ENCODE data around the gene IQSEC3.
A peak's percentile ranks its signal among the peaks of the same experiment; 100 is the strongest.

Gene IQSEC3

GRCh38 chr12:167959-168600 is 101.5 kb downstream of the IQSEC3 start:
- Histone ChIP-seq H2AFZ (ENCODE audit: low read depth, low read length) (no peak overlapping the region), H3K79me2 (ENCODE audit: insufficient read depth, low read length) (no peaks in the 10 kb centered on the region), H3K27me3 (ENCODE audit: insufficient read depth, low read length, poor library complexity) (peaks cover 6% of the 10 kb centered on the region), H3K27ac (ENCODE audit: low read length) (no peak overlapping the region), H3K4me2 (ENCODE audit: insufficient read depth, low read length) (no peak overlapping the region), H3K9me3 (ENCODE audit: insufficient read depth, low read length, severe bottlenecking) (no peaks in the 10 kb centered on the region), H3K9ac (ENCODE audit: low read depth, low read length) (no peak overlapping the region), H3K4me1 (ENCODE audit: insufficient read depth, low read length) (no peaks in the 10 kb centered on the region), H4K20me1 (ENCODE audit: insufficient read depth, low read length) (peaks cover 6% of the 10 kb centered on the region; the same call in 1 of the 2 replicates), H3K36me3 (ENCODE audit: insufficient read depth, low read length) (no peaks in the 10 kb centered on the region), H3K4me3 (ENCODE audit: low read depth in 1 of 2, low read length in 2 of 2) (no peak overlapping the region)
- DNase-seq (no peak), ATAC-seq (ENCODE audit: insufficient read depth, low read depth) (no peak)
- TF ChIP-seq CTCF (IDR thresholded peaks at IDR 0.05; ENCODE audit: borderline replicate concordance, extremely low read depth, low read length, poor library complexity, severe bottlenecking), result no peak
- TF ChIP-seq EZH2 (IDR thresholded peaks at IDR 0.05; ENCODE audit: borderline replicate concordance, low read depth, low read length, severe bottlenecking), result no peak

GRCh38 chr12:168763-169525 is 102.4 kb downstream of the IQSEC3 start:
- Histone ChIP-seq H2AFZ (ENCODE audit: low read depth, low read length) (no peak overlapping the region), H3K4me1 (ENCODE audit: insufficient read depth, low read length) (no peaks in the 10 kb centered on the region), H3K36me3 (ENCODE audit: insufficient read depth, low read length) (no peaks in the 10 kb centered on the region), H3K4me2 (ENCODE audit: insufficient read depth, low read length) (no peak overlapping the region), H3K27ac (ENCODE audit: low read length) (no peak overlapping the region), H3K27me3 (ENCODE audit: insufficient read depth, low read length, poor library complexity) (peaks cover 6% of the 10 kb centered on the region), H3K4me3 (ENCODE audit: low read depth in 1 of 2, low read length in 2 of 2) (no peak overlapping the region), H3K79me2 (ENCODE audit: insufficient read depth, low read length) (no peaks in the 10 kb centered on the region), H3K9ac (ENCODE audit: low read depth, low read length) (no peak overlapping the region), H3K9me3 (ENCODE audit: insufficient read depth, low read length, severe bottlenecking) (no peaks in the 10 kb centered on the region), H4K20me1 (ENCODE audit: insufficient read depth, low read length) (peaks cover 6% of the 10 kb centered on the region; the same call in 1 of the 2 replicates)
- DNase-seq (peak; percentile 8), ATAC-seq (ENCODE audit: insufficient read depth, low read depth) (peak; percentile 54; the same call in 2 of the 3 replicates)
- TF ChIP-seq CTCF (IDR thresholded peaks at IDR 0.05; ENCODE audit: borderline replicate concordance, extremely low read depth, low read length, poor library complexity, severe bottlenecking) (no peak), EZH2 (IDR thresholded peaks at IDR 0.05; ENCODE audit: borderline replicate concordance, low read depth, low read length, severe bottlenecking) (no peak)

GRCh38 chr12:169528-170370 is 103.2 kb downstream of the IQSEC3 start:
- Histone ChIP-seq H3K9ac (ENCODE audit: low read depth, low read length) (no peak overlapping the region), H3K27me3 (ENCODE audit: insufficient read depth, low read length, poor library complexity) (peaks cover 6% of the 10 kb centered on the region), H3K36me3 (ENCODE audit: insufficient read depth, low read length) (no peaks in the 10 kb centered on the region), H3K4me1 (ENCODE audit: insufficient read depth, low read length) (no peaks in the 10 kb centered on the region), H3K4me2 (ENCODE audit: insufficient read depth, low read length) (no peak overlapping the region), H3K4me3 (ENCODE audit: low read depth in 1 of 2, low read length in 2 of 2) (no peak overlapping the region), H3K9me3 (ENCODE audit: insufficient read depth, low read length, severe bottlenecking) (no peaks in the 10 kb centered on the region), H4K20me1 (ENCODE audit: insufficient read depth, low read length) (peaks cover 6% of the 10 kb centered on the region; the same call in 1 of the 2 replicates), H2AFZ (ENCODE audit: low read depth, low read length) (no peak overlapping the region), H3K27ac (ENCODE audit: low read length) (no peak overlapping the region), H3K79me2 (ENCODE audit: insufficient read depth, low read length) (no peaks in the 10 kb centered on the region)
- ATAC-seq (ENCODE audit: insufficient read depth, low read depth) (no peak), DNase-seq (no peak)
- TF ChIP-seq CTCF (IDR thresholded peaks at IDR 0.05; ENCODE audit: borderline replicate concordance, extremely low read depth, low read length, poor library complexity, severe bottlenecking) (peak; percentile 13), EZH2 (IDR thresholded peaks at IDR 0.05; ENCODE audit: borderline replicate concordance, low read depth, low read length, severe bottlenecking) (no peak)

Data from DND-41 (cell line).